ENCODE results near the gene MAPK1IP1L.
A peak's percentile ranks its signal among the peaks of the same experiment; 100 is the strongest.
"Not testable (repeated sequence)": the region's sequence is repeated elsewhere in the genome, so short reads cannot be mapped to it uniquely, and the experiment has no call there.

The MAPK1IP1L gene

GRCh38 chr14:55037995-55038394, 13.5 kb upstream of the MAPK1IP1L start:
- Histone ChIP-seq H3K27me3 (ENCODE audit: insufficient read depth, low read length) (peaks cover 28% of the 10 kb centered on the region; the same call in 1 of the 2 replicates), H3K36me3 (ENCODE audit: insufficient read depth, low read depth, low read length) (peaks cover 56% of the 10 kb centered on the region)
- H3K27ac ChIP-seq (ENCODE audit: low read length); H3K4me1 ChIP-seq (ENCODE audit: insufficient read depth, low read length); H3K9me3 ChIP-seq (ENCODE audit: insufficient read depth, low read depth, low read length); H3K4me3 ChIP-seq (ENCODE audit: low read length); H3K9ac ChIP-seq (ENCODE audit: low read depth, low read length): not testable (repeated sequence)

DNA sequence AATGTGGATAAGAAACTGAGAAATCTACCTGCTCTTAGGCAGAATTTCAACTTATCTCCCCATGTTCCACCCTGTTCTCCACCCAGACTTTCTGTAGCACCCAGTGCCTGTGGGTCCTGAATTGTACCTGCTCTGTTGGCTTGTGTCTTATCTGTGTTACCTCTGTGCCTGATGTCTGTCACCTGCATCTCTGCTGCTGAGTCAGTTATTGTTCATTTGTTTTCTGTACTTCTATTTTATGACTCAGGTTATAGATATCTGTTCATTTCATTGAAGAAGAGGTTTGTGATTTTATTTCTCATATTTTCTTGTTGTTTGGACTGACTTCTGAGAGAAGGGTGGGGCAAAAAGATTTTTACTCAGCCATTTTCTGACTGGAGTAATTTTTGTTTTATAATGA, 12.7 kb upstream of the MAPK1IP1L start:
- Histone ChIP-seq H3K4me1 (ENCODE audit: insufficient read depth, low read length) (no peaks in the 10 kb centered on the region), H3K9ac (ENCODE audit: low read depth, low read length) (no peak overlapping the region), H3K27me3 (ENCODE audit: insufficient read depth, low read length) (peaks cover 31% of the 10 kb centered on the region; the same call in 1 of the 2 replicates), H3K36me3 (ENCODE audit: insufficient read depth, low read depth, low read length) (peaks cover 57% of the 10 kb centered on the region), H3K9me3 (ENCODE audit: insufficient read depth, low read depth, low read length) (no peaks in the 10 kb centered on the region), H3K4me3 (ENCODE audit: low read length) (no peak overlapping the region), H3K27ac (ENCODE audit: low read length) (no peak overlapping the region)

GRCh38 chr14:55043528-55043927, 7.9 kb upstream of the MAPK1IP1L start:
- H3K27ac ChIP-seq (ENCODE audit: low read length), result no peak overlapping the region
- H3K36me3 ChIP-seq (ENCODE audit: insufficient read depth, low read depth, low read length), result peaks cover 36% of the 10 kb centered on the region
- H3K9ac ChIP-seq (ENCODE audit: low read depth, low read length), result no peak overlapping the region
- H3K27me3 ChIP-seq (ENCODE audit: insufficient read depth, low read length), result peaks cover 31% of the 10 kb centered on the region; the same call in 1 of the 2 replicates
- H3K4me1 ChIP-seq (ENCODE audit: insufficient read depth, low read length), result no peaks in the 10 kb centered on the region
- no peak overlapping the region for H3K4me3 ChIP-seq (ENCODE audit: low read length)
- no peaks in the 10 kb centered on the region for H3K9me3 ChIP-seq (ENCODE audit: insufficient read depth, low read depth, low read length)

GRCh38 chr14:55045087-55045486, 6.4 kb upstream of the MAPK1IP1L start:
- Histone ChIP-seq H3K9me3 (ENCODE audit: insufficient read depth, low read depth, low read length) (no peaks in the 10 kb centered on the region), H3K4me3 (ENCODE audit: low read length) (no peak overlapping the region), H3K27me3 (ENCODE audit: insufficient read depth, low read length) (peaks cover 27% of the 10 kb centered on the region; the same call in 1 of the 2 replicates), H3K36me3 (ENCODE audit: insufficient read depth, low read depth, low read length) (peaks cover 29% of the 10 kb centered on the region), H3K4me1 (ENCODE audit: insufficient read depth, low read length) (no peaks in the 10 kb centered on the region), H3K27ac (ENCODE audit: low read length) (no peak overlapping the region), H3K9ac (ENCODE audit: low read depth, low read length) (no peak overlapping the region)

DNA sequence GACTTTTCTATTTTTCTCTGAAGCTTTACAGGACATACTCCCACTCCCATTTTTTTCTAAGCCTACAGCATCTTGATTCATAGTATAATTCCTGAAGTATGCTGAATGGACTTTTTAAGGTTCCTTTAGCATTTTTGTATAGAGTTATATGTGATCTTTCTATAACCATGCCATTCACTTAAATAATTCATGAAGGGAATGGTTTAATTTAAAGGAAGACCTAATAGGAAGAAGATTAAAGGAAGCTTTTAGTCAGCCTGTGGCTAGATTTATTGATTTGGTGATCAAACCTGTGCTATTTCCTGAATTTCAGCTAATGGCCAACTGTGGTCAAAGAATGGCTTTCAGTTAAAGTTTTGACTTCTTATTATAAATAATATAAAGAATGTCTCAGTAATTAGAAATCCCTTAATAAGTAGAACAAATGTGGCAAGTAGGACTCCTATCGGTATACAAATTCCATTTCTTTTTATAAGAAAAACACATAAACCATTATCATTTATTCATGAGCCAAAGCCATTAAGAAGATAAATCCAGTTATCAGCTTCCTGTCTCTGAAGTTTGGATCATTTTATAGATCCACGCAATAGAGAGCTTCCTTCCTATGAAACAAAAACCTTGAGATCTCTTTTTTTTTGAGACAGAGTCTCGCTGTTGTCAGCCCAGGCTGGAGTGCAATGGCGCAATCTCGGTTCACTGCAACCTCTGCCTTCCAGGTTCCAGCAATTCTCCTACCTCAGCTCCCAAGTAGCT, 4.0 kb upstream of the MAPK1IP1L start:
- Histone ChIP-seq H3K36me3 (ENCODE audit: insufficient read depth, low read depth, low read length) (peaks cover 27% of the 10 kb centered on the region), H3K27ac (ENCODE audit: low read length) (no peak overlapping the region), H3K27me3 (ENCODE audit: insufficient read depth, low read length) (peaks cover 8% of the 10 kb centered on the region; the same call in 1 of the 2 replicates), H3K9ac (ENCODE audit: low read depth, low read length) (no peak overlapping the region), H3K9me3 (ENCODE audit: insufficient read depth, low read depth, low read length) (no peaks in the 10 kb centered on the region), H3K4me3 (ENCODE audit: low read length) (no peak overlapping the region), H3K4me1 (ENCODE audit: insufficient read depth, low read length) (no peaks in the 10 kb centered on the region)

GRCh38 chr14:55048900-55049436, 2.5 kb upstream of the MAPK1IP1L start:
- Histone ChIP-seq H3K27ac (ENCODE audit: low read length) (no peak overlapping the region), H3K4me3 (ENCODE audit: low read length) (no peak overlapping the region), H3K9ac (ENCODE audit: low read depth, low read length) (no peak overlapping the region)

DNA sequence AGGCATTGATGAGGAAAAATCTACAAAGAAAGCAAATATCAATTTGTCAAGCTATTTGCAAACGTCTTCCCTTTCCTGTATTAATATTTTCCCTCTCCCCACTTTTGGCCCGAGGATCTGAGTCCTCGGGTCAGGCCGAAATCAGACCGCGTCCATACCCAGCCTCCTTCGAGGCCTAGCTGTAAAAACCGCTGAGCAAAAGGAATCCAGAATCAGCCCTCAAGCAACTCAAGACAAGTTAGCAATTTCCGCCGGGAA, 353 bp upstream of the MAPK1IP1L start:
- H3K27ac ChIP-seq (ENCODE audit: low read length), result no peak overlapping the region
- H3K4me1 ChIP-seq (ENCODE audit: insufficient read depth, low read length), result peaks cover 9% of the 10 kb centered on the region; the same call in 1 of the 2 replicates
- H3K9me3 ChIP-seq (ENCODE audit: insufficient read depth, low read depth, low read length), result no peaks in the 10 kb centered on the region
- no peaks in the 10 kb centered on the region for H3K27me3 ChIP-seq (ENCODE audit: insufficient read depth, low read length)
- peak overlapping the region; percentile 96 for H3K4me3 ChIP-seq (ENCODE audit: low read length)
- peaks cover 30% of the 10 kb centered on the region for H3K36me3 ChIP-seq (ENCODE audit: insufficient read depth, low read depth, low read length)
- H3K9ac ChIP-seq (ENCODE audit: low read depth, low read length), result peak overlapping the region; percentile 80

More at GRCh38 chr14:55048900-55049436, 2.5 kb upstream of the MAPK1IP1L start:
- H3K36me3 ChIP-seq (ENCODE audit: insufficient read depth, low read depth, low read length), result peaks cover 25% of the 10 kb centered on the region
- no peaks in the 10 kb centered on the region; the same call in 1 of the 2 replicates for H3K27me3 ChIP-seq (ENCODE audit: insufficient read depth, low read length)
- no peaks in the 10 kb centered on the region for H3K9me3 ChIP-seq (ENCODE audit: insufficient read depth, low read depth, low read length)
- H3K4me1 ChIP-seq (ENCODE audit: insufficient read depth, low read length), result peaks cover 9% of the 10 kb centered on the region; the same call in 1 of the 2 replicates

DNA sequence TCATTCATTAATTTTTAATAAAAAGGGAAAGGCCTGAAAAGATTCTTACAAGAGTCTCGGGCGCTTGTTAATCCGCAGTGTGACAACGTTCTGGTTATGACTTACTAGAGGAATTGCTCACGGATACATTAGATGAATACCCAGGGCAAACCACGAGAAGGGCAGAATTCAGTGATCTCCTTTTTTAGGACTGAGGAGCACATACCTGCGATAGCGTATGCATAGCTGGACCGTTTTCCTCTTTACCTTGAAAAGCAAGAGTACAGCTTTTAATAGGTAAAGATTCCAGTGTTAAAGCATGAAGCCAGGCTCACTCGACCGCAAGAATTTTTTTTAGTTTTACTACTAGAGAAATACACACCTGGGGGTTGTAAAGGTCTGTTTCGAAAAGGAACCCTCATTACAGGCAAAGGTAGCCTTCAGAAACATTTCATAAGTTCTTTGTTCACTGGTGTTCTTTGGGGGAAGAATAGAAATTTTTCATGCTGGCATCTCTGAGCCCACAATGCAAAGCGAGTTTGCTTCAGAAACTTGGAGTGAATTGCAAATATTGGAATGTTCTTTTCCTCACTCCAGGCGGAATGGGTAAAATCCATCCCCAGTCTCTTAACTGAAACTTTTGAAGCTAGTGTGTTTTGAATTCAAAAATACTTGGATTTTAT, 953 bp downstream of the MAPK1IP1L start:
- H3K4me3 ChIP-seq (ENCODE audit: low read length), result peak overlapping the region; percentile 96
- H3K27me3 ChIP-seq (ENCODE audit: insufficient read depth, low read length), result no peaks in the 10 kb centered on the region
- peaks cover 32% of the 10 kb centered on the region for H3K36me3 ChIP-seq (ENCODE audit: insufficient read depth, low read depth, low read length)
- H3K9me3 ChIP-seq (ENCODE audit: insufficient read depth, low read depth, low read length), result no peaks in the 10 kb centered on the region
- peak overlapping the region; percentile 99 for H3K27ac ChIP-seq (ENCODE audit: low read length)
- H3K9ac ChIP-seq (ENCODE audit: low read depth, low read length), result peak overlapping the region; percentile 99
- peaks cover 9% of the 10 kb centered on the region; the same call in 1 of the 2 replicates for H3K4me1 ChIP-seq (ENCODE audit: insufficient read depth, low read length)

GRCh38 chr14:55053018-55053417, 1.6 kb downstream of the MAPK1IP1L start:
- H3K36me3 ChIP-seq (ENCODE audit: insufficient read depth, low read depth, low read length), result peaks cover 36% of the 10 kb centered on the region
- no peaks in the 10 kb centered on the region for H3K9me3 ChIP-seq (ENCODE audit: insufficient read depth, low read depth, low read length)
- no peaks in the 10 kb centered on the region for H3K27me3 ChIP-seq (ENCODE audit: insufficient read depth, low read length)
- peak overlapping the region; percentile 96 for H3K4me3 ChIP-seq (ENCODE audit: low read length)
- H3K4me1 ChIP-seq (ENCODE audit: insufficient read depth, low read length), result peaks cover 9% of the 10 kb centered on the region; the same call in 1 of the 2 replicates
- peak overlapping the region; percentile 99 for H3K9ac ChIP-seq (ENCODE audit: low read depth, low read length)
- H3K27ac ChIP-seq (ENCODE audit: low read length), result peak overlapping the region; percentile 99

GRCh38 chr14:55053500-55053899, 2.1 kb downstream of the MAPK1IP1L start:
- Histone ChIP-seq H3K27ac (ENCODE audit: low read length) (no peak overlapping the region), H3K9ac (ENCODE audit: low read depth, low read length) (peak overlapping the region; percentile 99; the same call in 1 of the 2 replicates), H3K27me3 (ENCODE audit: insufficient read depth, low read length) (no peaks in the 10 kb centered on the region), H3K9me3 (ENCODE audit: insufficient read depth, low read depth, low read length) (no peaks in the 10 kb centered on the region), H3K4me3 (ENCODE audit: low read length) (peak overlapping the region; percentile 96), H3K36me3 (ENCODE audit: insufficient read depth, low read depth, low read length) (peaks cover 41% of the 10 kb centered on the region), H3K4me1 (ENCODE audit: insufficient read depth, low read length) (peaks cover 9% of the 10 kb centered on the region; the same call in 1 of the 2 replicates)

- peaks cover 42% of the 10 kb centered on the region for H3K36me3 ChIP-seq (ENCODE audit: insufficient read depth, low read depth, low read length)
- peaks cover 9% of the 10 kb centered on the region; the same call in 1 of the 2 replicates for H3K4me1 ChIP-seq (ENCODE audit: insufficient read depth, low read length)
- no peaks in the 10 kb centered on the region for H3K9me3 ChIP-seq (ENCODE audit: insufficient read depth, low read depth, low read length)
- no peaks in the 10 kb centered on the region for H3K27me3 ChIP-seq (ENCODE audit: insufficient read depth, low read length)
- H3K9ac ChIP-seq (ENCODE audit: low read depth, low read length), result no peak overlapping the region
- H3K4me3 ChIP-seq (ENCODE audit: low read length), result no peak overlapping the region
- no peak overlapping the region for H3K27ac ChIP-seq (ENCODE audit: low read length)
Measured at GRCh38 chr14:55054098-55054497, 2.7 kb downstream of the MAPK1IP1L start.
